ENCODE data around the gene DIP2C. TPM values are rescaled to one million over a fixed set of nuclear protein-coding genes. Genes with fewer than 3 reads are reported as not detected.

The DIP2C gene
- total RNA-seq, 1 experiment from 2014 or later: 11.0 TPM

DNA sequence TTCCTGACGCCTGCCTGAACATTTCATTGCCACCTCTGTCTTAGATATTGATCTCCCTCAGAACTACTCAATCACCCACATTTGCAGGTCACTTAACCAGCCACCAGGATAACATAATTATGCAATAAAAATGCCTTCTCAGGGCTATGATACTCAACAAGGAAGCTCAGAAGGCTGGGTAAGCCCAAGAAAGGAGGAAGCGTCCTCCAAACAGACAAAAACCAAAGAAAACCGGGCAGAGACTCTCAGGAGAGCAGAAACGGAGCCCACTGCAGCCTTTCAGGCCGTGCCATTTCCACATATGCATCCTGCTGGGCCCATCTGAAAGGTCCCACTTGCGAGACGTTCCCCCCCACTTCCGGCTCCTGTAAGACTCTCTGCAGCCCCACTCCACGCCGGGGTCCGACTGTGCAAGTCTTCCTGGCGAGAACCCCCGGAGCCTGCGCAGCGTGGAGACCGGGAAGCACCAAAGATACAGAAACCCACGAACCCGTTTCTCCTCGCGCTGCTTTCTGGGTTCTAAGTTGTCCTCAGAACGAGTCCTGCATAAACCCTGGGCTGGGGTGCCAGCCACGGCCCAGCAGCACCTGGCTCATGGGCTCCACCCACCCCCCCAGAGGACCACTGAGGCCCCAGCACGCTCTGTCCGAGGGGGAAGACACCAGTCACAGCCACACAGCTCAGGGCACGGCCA is 83.7 kb downstream of the DIP2C start:
- ATAC-seq (no peak), DNase-seq (ENCODE audit: low spot score) (no peak)
- peaks cover 34% of the 10 kb centered on the region for H3K4me1 Mint-ChIP-seq
- no peaks in the 10 kb centered on the region for H3K36me3 Mint-ChIP-seq
- H3K4me3 Mint-ChIP-seq: no peak overlapping the region
- ChIA-PET CTCF (interaction anchor here (1.3 kb wide), 1 partner anchor 95 kb away, joined by 4 read pairs; no protein-coding TSS in a partner anchor), POLR2A (no interaction called here)
- H3K27ac Mint-ChIP-seq: peak overlapping the region; percentile 12; the same call in 1 of the 2 replicates
- H3K27me3 Mint-ChIP-seq (ENCODE audit: low read depth): no peaks in the 10 kb centered on the region
- TF ChIP-seq, protein P1, sequence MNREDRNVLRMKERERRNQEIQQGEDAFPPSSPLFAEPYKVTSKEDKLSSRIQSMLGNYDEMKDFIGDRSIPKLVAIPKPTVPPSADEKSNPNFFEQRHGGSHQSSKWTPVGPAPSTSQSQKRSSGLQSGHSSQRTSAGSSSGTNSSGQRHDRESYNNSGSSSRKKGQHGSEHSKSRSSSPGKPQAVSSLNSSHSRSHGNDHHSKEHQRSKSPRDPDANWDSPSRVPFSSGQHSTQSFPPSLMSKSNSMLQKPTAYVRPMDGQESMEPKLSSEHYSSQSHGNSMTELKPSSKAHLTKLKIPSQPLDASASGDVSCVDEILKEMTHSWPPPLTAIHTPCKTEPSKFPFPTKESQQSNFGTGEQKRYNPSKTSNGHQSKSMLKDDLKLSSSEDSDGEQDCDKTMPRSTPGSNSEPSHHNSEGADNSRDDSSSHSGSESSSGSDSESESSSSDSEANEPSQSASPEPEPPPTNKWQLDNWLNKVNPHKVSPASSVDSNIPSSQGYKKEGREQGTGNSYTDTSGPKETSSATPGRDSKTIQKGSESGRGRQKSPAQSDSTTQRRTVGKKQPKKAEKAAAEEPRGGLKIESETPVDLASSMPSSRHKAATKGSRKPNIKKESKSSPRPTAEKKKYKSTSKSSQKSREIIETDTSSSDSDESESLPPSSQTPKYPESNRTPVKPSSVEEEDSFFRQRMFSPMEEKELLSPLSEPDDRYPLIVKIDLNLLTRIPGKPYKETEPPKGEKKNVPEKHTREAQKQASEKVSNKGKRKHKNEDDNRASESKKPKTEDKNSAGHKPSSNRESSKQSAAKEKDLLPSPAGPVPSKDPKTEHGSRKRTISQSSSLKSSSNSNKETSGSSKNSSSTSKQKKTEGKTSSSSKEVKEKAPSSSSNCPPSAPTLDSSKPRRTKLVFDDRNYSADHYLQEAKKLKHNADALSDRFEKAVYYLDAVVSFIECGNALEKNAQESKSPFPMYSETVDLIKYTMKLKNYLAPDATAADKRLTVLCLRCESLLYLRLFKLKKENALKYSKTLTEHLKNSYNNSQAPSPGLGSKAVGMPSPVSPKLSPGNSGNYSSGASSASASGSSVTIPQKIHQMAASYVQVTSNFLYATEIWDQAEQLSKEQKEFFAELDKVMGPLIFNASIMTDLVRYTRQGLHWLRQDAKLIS (CRISPR knock-in tag; IDR thresholded peaks at IDR 0.05; ENCODE audit: borderline replicate concordance): no peak
- TF ChIP-seq, protein P2, sequence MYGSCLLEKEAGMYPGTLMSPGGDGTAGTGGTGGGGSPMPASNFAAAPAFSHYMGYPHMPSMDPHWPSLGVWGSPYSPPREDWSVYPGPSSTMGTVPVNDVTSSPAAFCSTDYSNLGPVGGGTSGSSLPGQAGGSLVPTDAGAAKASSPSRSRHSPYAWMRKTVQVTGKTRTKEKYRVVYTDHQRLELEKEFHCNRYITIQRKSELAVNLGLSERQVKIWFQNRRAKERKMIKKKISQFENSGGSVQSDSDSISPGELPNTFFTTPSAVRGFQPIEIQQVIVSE (CRISPR knock-in tag; IDR thresholded peaks at IDR 0.05; ENCODE audit: borderline replicate concordance): no peak
- TF ChIP-seq, protein P3, sequence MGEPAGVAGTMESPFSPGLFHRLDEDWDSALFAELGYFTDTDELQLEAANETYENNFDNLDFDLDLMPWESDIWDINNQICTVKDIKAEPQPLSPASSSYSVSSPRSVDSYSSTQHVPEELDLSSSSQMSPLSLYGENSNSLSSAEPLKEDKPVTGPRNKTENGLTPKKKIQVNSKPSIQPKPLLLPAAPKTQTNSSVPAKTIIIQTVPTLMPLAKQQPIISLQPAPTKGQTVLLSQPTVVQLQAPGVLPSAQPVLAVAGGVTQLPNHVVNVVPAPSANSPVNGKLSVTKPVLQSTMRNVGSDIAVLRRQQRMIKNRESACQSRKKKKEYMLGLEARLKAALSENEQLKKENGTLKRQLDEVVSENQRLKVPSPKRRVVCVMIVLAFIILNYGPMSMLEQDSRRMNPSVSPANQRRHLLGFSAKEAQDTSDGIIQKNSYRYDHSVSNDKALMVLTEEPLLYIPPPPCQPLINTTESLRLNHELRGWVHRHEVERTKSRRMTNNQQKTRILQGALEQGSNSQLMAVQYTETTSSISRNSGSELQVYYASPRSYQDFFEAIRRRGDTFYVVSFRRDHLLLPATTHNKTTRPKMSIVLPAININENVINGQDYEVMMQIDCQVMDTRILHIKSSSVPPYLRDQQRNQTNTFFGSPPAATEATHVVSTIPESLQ (CRISPR knock-in tag; IDR thresholded peaks at IDR 0.05): no peak
- no peaks in the 10 kb centered on the region for H3K9me3 Mint-ChIP-seq

- no peak overlapping the region for H3K4me3 Mint-ChIP-seq
- H3K9me3 Mint-ChIP-seq: no peaks in the 10 kb centered on the region
- H3K27ac Mint-ChIP-seq: peak overlapping the region; percentile 12; the same call in 1 of the 2 replicates
- peaks cover 29% of the 10 kb centered on the region for H3K4me1 Mint-ChIP-seq
- POLR2A ChIA-PET: no interaction called here
- no peak for ATAC-seq
- no peaks in the 10 kb centered on the region for H3K36me3 Mint-ChIP-seq
- DNase-seq (ENCODE audit: low spot score): no peak
- CTCF ChIA-PET: interaction anchor here (0.9 to 1.3 kb wide), 2 partner anchors 20 to 94 kb away, joined by 3 to 4 read pairs; no protein-coding TSS in a partner anchor
- no peaks in the 10 kb centered on the region for H3K27me3 Mint-ChIP-seq (ENCODE audit: low read depth)
- no peak for TF ChIP-seq FOXP1 (CRISPR knock-in tag; IDR thresholded peaks at IDR 0.05; ENCODE audit: borderline replicate concordance)
- TF ChIP-seq, protein P4, sequence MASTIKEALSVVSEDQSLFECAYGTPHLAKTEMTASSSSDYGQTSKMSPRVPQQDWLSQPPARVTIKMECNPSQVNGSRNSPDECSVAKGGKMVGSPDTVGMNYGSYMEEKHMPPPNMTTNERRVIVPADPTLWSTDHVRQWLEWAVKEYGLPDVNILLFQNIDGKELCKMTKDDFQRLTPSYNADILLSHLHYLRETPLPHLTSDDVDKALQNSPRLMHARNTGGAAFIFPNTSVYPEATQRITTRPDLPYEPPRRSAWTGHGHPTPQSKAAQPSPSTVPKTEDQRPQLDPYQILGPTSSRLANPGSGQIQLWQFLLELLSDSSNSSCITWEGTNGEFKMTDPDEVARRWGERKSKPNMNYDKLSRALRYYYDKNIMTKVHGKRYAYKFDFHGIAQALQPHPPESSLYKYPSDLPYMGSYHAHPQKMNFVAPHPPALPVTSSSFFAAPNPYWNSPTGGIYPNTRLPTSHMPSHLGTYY (CRISPR knock-in tag; IDR thresholded peaks at IDR 0.05): no peak
- TF ChIP-seq, protein P5, sequence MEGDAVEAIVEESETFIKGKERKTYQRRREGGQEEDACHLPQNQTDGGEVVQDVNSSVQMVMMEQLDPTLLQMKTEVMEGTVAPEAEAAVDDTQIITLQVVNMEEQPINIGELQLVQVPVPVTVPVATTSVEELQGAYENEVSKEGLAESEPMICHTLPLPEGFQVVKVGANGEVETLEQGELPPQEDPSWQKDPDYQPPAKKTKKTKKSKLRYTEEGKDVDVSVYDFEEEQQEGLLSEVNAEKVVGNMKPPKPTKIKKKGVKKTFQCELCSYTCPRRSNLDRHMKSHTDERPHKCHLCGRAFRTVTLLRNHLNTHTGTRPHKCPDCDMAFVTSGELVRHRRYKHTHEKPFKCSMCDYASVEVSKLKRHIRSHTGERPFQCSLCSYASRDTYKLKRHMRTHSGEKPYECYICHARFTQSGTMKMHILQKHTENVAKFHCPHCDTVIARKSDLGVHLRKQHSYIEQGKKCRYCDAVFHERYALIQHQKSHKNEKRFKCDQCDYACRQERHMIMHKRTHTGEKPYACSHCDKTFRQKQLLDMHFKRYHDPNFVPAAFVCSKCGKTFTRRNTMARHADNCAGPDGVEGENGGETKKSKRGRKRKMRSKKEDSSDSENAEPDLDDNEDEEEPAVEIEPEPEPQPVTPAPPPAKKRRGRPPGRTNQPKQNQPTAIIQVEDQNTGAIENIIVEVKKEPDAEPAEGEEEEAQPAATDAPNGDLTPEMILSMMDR (IDR thresholded peaks at IDR 0.05): no peak
- TF ChIP-seq MXD4 (CRISPR knock-in tag; IDR thresholded peaks at IDR 0.05; ENCODE audit: borderline replicate concordance): no peak
- no peak for TF ChIP-seq ZNF671 (CRISPR knock-in tag; IDR thresholded peaks at IDR 0.05)
- TF ChIP-seq FOXJ3 (CRISPR knock-in tag; IDR thresholded peaks at IDR 0.05; ENCODE audit: borderline replicate concordance): no peak
- TF ChIP-seq, protein P6, sequence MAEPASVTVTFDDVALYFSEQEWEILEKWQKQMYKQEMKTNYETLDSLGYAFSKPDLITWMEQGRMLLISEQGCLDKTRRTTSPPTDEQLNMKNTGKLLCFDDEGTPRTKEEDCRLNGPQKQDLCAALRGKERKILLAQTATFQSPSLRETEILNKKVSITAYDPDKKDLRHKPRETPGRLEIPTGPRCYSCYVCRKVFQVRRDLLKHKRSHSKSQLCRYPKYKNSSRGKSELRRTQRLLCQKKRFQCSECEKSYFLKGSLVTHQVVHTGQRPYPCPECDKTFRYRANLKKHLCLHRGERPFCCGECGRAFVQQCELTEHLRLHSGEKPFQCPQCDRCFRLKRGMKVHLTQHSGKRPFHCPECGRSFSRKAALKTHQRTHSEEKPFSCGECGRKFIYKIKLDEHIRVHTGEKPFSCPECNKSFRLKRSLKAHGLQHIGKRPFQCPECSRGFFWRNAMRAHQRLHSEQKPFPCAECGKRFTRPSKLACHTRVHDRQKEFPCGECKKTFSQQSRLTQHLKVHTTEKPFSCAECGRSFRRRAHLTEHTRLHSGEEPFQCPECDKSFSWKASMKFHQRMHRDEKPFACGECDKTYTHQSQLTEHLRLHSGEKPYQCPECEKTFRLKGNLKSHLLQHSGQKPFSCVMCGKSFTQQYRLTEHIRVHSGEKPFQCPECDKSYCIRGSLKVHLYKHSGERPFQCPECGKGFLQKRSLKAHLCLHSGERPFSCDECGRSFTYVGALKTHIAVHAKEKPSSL (CRISPR knock-in tag; conservative IDR thresholded peaks at IDR 0.05): no peak
- TF ChIP-seq, protein P7, sequence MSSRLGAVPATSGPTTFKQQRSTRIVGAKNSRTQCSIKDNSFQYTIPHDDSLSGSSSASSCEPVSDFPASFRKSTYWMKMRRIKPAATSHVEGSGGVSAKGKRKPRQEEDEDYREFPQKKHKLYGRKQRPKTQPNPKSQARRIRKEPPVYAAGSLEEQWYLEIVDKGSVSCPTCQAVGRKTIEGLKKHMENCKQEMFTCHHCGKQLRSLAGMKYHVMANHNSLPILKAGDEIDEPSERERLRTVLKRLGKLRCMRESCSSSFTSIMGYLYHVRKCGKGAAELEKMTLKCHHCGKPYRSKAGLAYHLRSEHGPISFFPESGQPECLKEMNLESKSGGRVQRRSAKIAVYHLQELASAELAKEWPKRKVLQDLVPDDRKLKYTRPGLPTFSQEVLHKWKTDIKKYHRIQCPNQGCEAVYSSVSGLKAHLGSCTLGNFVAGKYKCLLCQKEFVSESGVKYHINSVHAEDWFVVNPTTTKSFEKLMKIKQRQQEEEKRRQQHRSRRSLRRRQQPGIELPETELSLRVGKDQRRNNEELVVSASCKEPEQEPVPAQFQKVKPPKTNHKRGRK (CRISPR knock-in tag; IDR thresholded peaks at IDR 0.05; ENCODE audit: borderline replicate concordance): no peak
- TF ChIP-seq SOX15 (CRISPR knock-in tag; IDR thresholded peaks at IDR 0.05): no peak
- no peak for TF ChIP-seq JUN (CRISPR knock-in tag; IDR thresholded peaks at IDR 0.05)
- TF ChIP-seq GABPB1 (CRISPR knock-in tag; IDR thresholded peaks at IDR 0.05): no peak
- TF ChIP-seq ZNF121 (CRISPR knock-in tag; IDR thresholded peaks at IDR 0.05): no peak
Observed at GRCh38 chr10:604716-605631, 84.5 kb downstream of the DIP2C start.

All from WTC11 (cell line).